AG04450 (cell line): ENCODE measurements around the gene ABCB6. TPM values are rescaled to one million over a fixed set of nuclear protein-coding genes. Genes with fewer than 3 reads are reported as not detected.

ENCODE experiments used
- CTCF ChIA-PET: fragments of 300-600, 350-600 bp; formaldehyde crosslinking; extraction: SDS; loops from one replicate; lab custom pipeline; 2022; ENCODE audit warnings: antibody characterized with exemption, inconsistent platforms; lab: Charles Lee
- POLR2A ChIA-PET: fragments of 350-600 bp; formaldehyde crosslinking; extraction: SDS; loops from one replicate; lab custom pipeline; 2021; ENCODE audit warnings: antibody characterized with exemption, inconsistent platforms; lab: Yijun Ruan, JAX
- DNase-seq: peaks from one replicate; pipeline ENCODE4 v3.0.0-alpha.2; 2011; ENCODE audit warnings: low read depth, low spot score
- H3K27ac ChIP-seq: one replicate; pipeline ENCODE4 v1.5.1; 2012; ENCODE audit warnings: low read depth, low read length, control low read depth
- H3K27me3 ChIP-seq: one replicate; pipeline ENCODE4 v1.6.0; 2012; ENCODE audit warnings: low read length; ENCODE audit not compliant: control insufficient read depth, insufficient read depth
- H3K4me3 ChIP-seq: 2 replicates; pipeline ENCODE4 v1.5.1; 2011; ENCODE audit warnings: mild to moderate bottlenecking, low read depth, low read length, control low read depth
- H3K9me3 ChIP-seq: 2 replicates; pipeline ENCODE4 v1.5.1; 2012; ENCODE audit warnings: low read length; ENCODE audit not compliant: control insufficient read depth, insufficient read depth
- polyA plus RNA-seq: library from polyadenylated mRNA; depleted of rRNA; stranded (reverse); fragments of >200 nt; gene quantifications from 2 replicates; pipeline ENCODE4 v1.2.3, GENCODE V29; 2011
- TF ChIP-seq, protein P1 (sequence below): IDR thresholded peaks from 2 replicates; pipeline ENCODE4 v1.5.1; 2011; ENCODE audit warnings: low read depth, low read length, control low read depth, inconsistent platforms

Gene ABCB6
- polyA plus RNA-seq, 1 experiment, result 22.2 TPM

DNA sequence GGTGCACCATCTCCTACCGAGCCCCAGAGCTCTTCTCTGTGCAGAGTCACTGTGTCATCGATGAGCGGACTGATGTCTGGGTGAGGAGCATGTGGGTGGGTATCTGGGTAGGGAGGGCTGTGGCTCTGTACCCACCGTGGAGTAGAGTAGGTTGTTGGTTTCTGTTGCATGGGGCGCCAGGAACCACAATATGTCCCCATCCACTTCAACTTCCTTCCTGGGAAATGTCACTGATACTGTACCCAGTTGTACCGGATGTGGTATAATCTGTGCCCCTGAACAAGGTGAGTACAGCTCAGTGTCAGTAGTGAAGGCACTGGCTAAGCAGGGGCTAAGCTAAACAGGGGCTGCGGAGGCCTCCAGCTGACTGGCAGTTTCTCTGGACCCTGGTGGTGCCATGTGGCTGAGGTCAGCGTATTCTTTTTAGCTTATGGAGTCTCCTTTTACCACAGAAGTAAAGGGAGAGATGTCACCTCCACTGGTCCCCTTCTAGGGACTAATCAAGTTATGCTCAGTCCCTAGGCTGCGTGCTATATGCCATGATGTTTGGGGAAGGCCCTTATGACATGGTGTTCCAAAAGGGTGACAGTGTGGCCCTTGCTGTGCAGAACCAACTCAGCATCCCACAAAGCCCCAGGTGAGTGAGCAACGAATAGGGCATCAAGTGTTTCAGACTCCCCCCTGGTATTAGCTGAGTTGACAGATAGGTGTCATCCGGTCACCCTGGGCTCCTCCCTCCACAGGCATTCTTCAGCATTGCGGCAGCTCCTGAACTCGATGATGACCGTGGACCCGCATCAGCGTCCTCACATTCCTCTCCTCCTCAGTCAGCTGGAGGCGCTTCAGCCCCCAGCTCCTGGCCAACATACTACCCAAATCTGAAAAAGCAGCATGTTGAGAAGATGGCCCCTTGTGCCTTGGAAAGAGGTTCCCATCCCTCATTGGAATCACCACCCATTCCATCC, 29.2 kb upstream of the ABCB6 start:
- TF ChIP-seq, protein P1, sequence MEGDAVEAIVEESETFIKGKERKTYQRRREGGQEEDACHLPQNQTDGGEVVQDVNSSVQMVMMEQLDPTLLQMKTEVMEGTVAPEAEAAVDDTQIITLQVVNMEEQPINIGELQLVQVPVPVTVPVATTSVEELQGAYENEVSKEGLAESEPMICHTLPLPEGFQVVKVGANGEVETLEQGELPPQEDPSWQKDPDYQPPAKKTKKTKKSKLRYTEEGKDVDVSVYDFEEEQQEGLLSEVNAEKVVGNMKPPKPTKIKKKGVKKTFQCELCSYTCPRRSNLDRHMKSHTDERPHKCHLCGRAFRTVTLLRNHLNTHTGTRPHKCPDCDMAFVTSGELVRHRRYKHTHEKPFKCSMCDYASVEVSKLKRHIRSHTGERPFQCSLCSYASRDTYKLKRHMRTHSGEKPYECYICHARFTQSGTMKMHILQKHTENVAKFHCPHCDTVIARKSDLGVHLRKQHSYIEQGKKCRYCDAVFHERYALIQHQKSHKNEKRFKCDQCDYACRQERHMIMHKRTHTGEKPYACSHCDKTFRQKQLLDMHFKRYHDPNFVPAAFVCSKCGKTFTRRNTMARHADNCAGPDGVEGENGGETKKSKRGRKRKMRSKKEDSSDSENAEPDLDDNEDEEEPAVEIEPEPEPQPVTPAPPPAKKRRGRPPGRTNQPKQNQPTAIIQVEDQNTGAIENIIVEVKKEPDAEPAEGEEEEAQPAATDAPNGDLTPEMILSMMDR, result no peak
- Histone ChIP-seq H3K9me3 (no peaks in the 10 kb centered on the region; the same call in 1 of the 2 replicates), H3K27ac (peak overlapping the region; percentile 90), H3K4me3 (no peak overlapping the region), H3K27me3 (no peaks in the 10 kb centered on the region)
- no peak for DNase-seq
- ChIA-PET POLR2A (interaction anchor here (0.6 kb wide), 1 partner anchor 40 kb away, joined by 3 read pairs; no protein-coding TSS in a partner anchor), CTCF (interaction anchor here (1.3 to 3.5 kb wide), 5 partner anchors 26 to 128 kb away, joined by 5 to 24 read pairs (median 7); partner anchors contain the start of gene DNAJB2)

GRCh38 chr2:219246559-219246958, 27.8 kb upstream of the ABCB6 start:
- no peak for DNase-seq
- TF ChIP-seq, protein P1, result no peak
- H3K27me3 ChIP-seq, result no peaks in the 10 kb centered on the region
- H3K9me3 ChIP-seq, result no peaks in the 10 kb centered on the region; the same call in 1 of the 2 replicates
- no peak overlapping the region for H3K4me3 ChIP-seq
- H3K27ac ChIP-seq, result no peak overlapping the region
- CTCF ChIA-PET, result interaction anchor here (1.2 to 3.0 kb wide), 4 partner anchors 31 to 157 kb away, joined by 3 to 24 read pairs (median 14); partner anchors contain the start of gene DNAJB2
- POLR2A ChIA-PET, result interaction anchor here (2.3 kb wide), 1 partner anchor 32 kb away, joined by 11 read pairs; the partner anchor contains the start of gene DNAJB2

DNA sequence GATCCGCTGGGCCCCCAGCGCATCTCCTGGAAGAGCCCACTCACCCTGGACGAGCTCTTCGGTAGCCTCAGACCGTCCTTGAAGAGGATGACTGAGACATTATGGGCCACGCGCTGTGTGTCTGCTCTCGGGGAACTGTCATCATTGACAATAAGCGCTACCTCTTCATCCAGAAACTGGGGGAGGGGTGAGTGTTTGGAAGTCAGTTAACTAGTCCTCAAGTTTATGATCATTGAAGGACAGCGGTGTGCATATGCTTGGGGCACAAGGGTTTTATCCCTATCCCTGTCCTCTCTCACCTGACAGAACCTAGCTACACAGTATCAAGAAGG, 27.1 kb upstream of the ABCB6 start:
- no peaks in the 10 kb centered on the region; the same call in 1 of the 2 replicates for H3K9me3 ChIP-seq
- DNase-seq, result no peak
- TF ChIP-seq, protein P1, result no peak
- CTCF ChIA-PET, result interaction anchor here (0.6 to 3.0 kb wide), 6 partner anchors 32 to 296 kb away, joined by 3 to 24 read pairs (median 6); partner anchors contain the start of gene DNAJB2
- no peaks in the 10 kb centered on the region for H3K27me3 ChIP-seq
- POLR2A ChIA-PET, result interaction anchor here (1.4 to 2.3 kb wide), 2 partner anchors 33 to 39 kb away, joined by 8 to 11 read pairs; partner anchors contain the start of genes DNAJB2 and ZFAND2B
- H3K27ac ChIP-seq, result peak overlapping the region; percentile 70
- peak overlapping the region; percentile 97 for H3K4me3 ChIP-seq

GRCh38 chr2:219245148-219245898, 26.6 kb upstream of the ABCB6 start, which contains the start of the genes GLB1L and STK16:
Gene GLB1L, minus strand, starts transcription at chr2:219245444. Its CDS starts 1,871 bp downstream, at chr2:219243573.
Gene STK16, plus strand, starts transcription at chr2:219245479. Its CDS starts 521 bp downstream, at chr2:219246000.
- ChIA-PET CTCF (interaction anchor here (0.6 to 3.0 kb wide), 6 partner anchors 32 to 297 kb away, joined by 3 to 24 read pairs (median 6); partner anchors contain the start of gene DNAJB2), POLR2A (interaction anchor here (0.6 to 2.3 kb wide), 10 partner anchors 15 to 240 kb away, joined by 3 to 11 read pairs (median 4); partner anchors contain the start of genes ABCB6, DNAJB2 and ZFAND2B)
- no peaks in the 10 kb centered on the region; the same call in 1 of the 2 replicates for H3K9me3 ChIP-seq
- peak within 1 kb of the TSS; percentile 97 for H3K4me3 ChIP-seq
- TF ChIP-seq, protein P1, result 0 out of 2 replicates have a peak, but pooled peaks have one; percentile 4
- peak within 1 kb of the TSS; percentile 70 for H3K27ac ChIP-seq
- DNase-seq, result peak; percentile 80
- no peaks in the 10 kb centered on the region for H3K27me3 ChIP-seq
